Fibroblast of the conjunctiva (primary cell): Measurements from ENCODE around the gene ITPA.

Source experiments
- DNase-seq: peaks from one replicate; pipeline ENCODE4 v3.0.0-alpha.2; 2010; ENCODE audit warnings: low read depth

ITPA gene

DNA sequence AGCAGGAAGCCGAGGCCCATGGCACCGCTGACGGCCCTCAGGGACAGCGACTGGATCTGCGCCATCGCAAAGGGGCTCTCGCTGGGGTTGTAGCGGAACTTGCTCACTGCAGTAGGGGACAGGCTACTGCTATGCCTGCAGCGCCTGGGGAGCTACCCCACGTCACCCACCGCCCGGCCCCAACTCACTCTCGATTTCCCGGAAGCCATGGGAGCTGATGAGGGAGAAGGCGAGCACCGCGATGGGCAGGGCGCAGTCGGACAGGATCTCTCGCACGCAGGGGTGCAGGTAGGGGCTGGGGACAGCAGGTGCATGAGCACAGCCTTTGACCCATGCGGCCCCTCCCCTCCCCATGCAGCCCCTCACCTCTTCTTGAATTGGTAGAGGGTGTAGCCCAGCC, 19.9 kb downstream of the ITPA start:
- no peak for DNase-seq

DNA sequence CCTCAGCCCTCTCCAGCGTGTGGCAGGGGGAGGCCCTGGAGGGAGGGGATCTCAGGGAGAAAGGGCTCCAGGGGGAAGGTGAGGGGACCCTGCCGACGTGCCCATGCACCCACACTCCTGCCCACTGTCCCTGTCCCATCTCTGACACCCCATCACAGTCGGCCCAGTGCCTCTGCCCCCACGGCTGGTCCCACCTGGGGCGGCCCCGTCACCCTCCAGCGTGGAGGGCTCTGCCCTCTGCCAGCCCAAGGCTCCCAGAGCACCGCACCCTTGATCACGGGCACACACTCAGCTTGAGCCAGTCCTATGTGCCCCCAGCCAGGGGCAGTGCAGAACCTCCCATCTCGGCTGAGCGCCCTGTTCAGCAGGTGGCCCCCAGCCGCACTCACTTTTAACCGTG, 20.5 kb downstream of the ITPA start:
- DNase-seq: no peak

DNA sequence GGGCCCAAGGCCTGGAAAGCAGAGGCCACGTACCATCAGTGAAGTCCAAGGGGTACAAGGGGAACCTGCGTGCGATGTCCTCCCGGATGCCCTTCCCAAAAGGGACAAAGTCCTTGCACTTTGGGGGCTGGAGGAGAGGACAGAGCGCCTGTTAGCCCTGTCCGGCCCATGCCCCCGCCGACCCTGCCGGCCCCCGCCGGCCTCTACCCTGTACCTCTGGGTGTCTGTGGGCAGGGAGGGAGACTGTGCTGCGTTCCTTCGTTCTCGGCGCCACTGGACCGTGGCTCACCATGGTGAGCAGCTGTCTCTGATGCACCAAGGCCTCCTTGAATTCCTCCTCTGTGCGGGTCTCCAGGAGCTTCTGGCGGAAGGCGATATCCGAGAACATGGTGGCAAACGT, 21.8 kb downstream of the ITPA start:
- DNase-seq: no peak

DNA sequence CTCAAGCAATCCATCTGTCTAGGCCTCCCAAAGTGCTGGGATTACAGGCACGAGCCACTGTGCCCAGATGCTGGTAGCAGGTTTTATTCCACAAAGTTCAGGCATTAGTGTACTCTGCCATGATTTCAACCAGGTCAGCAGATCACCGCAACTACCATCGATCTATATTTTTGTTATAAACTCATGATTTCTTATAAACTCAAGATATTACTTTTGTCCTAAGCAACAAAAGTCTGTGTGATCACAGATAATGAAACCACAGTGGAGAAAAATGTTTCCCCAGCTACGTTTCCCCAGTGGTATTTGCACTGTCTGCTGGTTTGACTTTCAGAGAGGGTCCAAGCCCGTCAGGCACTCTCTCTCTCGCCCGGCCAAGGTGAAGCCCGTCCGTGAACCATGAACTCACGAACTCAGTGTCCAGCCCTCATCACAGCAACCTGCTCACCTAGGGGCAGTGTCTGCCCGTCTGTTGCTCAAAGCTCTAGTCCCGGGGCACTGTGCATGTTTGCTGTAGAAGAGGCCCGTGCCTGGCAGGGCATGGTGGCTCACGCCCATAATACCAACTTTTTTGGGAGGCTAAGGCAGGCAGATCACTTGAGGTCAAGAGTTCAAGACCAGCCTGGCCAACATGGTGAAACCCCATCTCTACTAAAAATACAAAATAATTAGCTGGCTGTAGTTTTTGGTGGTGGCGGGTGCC, 22.7 kb downstream of the ITPA start:
- no peak for DNase-seq

DNA sequence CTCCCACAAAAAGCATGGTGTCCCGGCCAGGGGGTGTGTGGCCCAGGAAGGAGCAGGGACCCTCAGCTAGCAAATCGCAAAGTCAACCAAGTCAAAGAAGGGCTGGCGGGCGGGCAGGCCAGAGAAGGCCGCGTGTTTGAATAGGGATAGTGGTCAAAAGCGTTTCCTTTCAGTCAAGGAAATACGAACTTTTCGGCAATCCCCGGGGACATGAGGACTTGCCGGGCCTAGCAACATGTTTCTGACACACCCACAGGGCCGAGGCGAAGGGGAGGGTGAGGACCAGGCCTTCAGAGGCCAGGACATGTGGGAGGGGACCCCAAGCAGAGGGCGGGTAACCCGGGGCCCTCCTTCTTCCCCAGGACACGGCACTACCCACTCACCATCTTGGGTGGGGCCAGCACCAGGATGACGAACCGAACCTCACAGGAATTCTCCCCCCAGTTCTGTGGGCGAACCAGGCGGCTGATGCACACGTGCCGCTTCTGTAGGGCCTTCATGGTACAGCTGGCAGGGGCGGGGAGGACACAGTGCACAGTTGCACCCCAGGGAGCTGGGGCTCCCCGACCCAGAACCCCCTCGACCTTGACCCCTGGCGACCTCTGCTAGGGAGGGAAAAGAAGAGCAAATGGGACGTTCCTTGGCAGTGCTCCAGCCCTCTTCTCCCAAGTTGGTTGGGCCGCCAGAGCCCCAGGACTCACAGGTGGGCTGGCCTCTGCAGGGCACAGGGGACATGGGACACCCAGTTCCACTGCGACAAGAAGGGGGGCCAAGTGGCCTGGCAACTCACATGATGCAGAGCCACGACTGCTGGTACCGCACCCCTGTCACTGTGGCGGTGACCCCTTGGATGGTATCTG, 24.1 kb downstream of the ITPA start:
- DNase-seq: no peak

DNA sequence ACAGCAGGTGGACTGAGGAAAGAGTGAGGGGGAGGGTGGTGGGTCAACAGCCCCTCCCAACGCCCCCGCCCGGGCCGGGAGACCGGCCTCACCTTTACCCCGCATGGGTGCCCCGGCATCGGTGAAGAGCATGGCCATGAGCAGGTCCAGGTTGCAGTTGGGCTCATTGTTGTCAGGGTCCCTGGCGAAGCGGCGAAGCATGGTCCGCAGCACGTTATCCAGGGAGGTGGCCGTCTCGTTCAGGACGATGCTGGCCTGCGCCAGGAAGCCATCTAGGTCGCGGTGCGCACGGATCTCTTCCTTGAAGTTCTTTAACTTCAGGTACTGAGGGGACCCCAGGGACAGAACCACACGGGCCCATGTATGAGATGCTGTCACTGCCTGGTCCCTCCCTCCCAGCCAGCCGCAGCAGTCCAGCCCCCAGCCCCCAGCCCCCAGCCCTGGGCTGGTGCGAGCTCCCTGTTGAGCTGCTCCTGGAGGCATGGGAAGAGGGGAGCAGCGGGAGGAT, 24.7 kb downstream of the ITPA start:
- DNase-seq: no peak

DNA sequence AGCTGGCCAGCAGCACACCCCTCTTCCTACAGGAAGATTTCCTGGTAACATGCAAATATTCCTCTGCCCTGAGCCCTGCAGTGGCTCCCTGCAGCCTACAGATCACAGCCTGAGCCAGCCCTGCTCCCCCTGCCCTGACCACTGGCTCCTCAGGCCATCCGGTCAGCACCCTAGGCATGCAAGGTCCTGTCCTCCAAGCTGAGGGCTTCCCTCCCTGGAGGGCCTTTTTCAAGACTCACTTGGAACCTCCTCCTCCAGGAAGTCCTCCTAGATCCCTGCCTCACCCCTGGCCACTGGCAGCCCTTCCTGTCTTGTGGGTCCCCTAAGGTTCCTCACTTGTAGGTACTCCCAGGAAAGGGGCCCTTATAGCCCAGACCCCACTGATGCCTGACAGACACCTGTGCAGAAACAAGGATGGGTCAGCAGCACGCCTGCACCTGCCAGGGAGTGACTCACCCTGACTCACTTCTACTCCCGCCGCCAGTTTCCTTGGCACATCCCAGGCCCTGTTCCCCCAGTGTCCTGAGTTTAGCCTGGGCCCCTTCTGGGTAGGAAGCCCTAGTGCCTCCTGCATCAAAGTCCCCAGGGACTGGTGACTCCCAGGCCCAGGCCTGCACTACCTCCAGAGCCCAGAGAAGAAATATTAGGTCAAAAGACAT, 26.5 kb downstream of the ITPA start:
- DNase-seq: no peak

DNA sequence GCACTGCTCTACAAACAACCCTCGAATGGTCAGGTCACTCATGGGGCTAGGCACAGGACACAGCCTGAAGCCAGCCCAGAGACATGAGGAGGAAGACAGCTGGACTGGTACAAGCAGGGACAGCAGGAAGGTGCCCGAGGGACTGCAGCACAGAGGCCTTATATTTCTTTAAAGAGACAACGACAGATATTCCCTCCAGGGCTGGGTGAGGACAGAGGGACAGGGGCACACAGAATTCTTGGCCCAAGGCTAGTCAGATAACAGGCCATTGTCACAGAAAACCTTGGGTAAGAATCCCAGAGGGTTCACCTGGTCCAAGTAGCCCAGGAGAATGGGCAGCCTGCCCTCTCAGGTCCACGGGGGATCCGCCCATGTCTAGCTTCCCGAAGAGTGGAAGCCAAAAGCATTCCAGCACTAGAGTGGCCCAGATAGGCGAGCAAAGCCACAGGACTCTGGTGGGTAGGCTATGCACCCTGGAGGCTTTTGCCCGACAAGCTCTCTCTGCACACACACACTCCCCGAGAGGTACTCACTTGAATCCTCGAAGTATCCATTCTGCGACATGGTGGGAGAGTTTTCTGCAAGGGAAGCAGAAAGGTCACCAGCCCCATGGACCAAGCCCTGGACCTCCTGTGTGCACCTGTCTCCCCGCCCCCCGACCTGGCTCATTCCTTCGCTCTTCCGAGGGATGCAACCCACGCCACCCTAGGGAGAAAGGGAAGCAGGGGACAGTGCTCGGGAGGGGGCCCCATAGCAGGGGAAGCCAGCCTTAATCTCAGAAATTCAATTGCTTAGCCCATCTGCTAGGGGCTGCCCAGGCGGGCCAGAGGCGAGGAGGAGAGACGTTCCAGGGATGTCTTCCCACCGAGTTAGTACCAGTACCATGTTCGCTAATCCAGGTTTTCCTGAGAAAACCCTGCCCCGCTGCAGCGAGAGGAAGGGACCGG, 28.0 kb downstream of the ITPA start:
- DNase-seq: no peak

DNA sequence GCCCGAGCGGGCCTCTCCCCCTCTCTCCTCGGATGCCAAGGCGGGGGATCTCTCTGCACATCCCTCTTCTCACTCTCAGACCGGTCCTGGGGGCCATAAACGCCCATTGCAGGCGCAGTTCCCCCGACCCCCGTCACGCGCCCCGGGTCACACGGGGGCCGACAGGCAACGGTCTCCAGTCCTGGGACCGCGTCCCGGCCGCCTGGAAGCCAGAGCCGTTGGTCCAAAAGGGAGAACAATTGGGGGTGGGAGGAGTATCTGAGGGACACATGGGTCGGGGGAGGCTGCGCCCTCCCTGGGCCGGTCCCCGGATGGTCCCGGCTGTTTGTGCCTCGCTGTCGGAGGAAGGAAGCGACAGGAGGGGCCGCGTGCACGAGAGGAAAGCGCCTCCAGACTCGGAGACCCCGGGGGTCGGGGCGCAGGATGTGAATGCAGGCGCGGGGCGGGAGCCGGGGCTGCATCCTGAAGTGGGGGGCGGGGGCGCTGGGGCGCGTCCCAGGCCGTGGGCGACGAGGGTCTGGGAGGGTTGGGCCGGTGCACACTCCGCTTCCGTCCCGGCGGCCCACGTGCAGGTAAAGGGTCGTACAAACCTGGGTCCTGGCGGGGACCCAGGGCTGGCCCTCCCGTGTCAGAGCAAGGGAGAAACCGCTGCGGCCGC, 28.8 kb downstream of the ITPA start:
- DNase-seq: no peak

DNA sequence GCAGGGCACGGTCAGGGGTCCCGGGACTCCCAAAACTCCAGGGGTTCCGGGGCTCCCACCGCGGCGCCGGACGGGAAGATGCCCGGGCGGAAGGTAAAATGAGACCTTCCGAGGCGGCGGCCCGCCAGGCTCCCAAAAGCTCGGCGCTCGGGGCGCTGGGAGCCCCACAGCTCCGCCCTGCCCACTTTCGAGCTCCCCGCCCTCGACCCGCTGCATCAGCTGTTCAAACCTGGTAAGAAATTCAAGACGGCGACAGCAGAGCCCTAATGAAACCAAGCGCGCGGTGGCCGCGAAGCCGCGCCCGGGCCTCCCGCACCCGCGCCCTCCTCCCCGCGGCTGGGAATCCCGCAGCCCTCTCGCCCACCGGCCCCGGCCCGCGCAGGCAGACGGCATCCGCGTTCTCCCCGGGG, 29.3 kb downstream of the ITPA start:
- DNase-seq: no peak

DNA sequence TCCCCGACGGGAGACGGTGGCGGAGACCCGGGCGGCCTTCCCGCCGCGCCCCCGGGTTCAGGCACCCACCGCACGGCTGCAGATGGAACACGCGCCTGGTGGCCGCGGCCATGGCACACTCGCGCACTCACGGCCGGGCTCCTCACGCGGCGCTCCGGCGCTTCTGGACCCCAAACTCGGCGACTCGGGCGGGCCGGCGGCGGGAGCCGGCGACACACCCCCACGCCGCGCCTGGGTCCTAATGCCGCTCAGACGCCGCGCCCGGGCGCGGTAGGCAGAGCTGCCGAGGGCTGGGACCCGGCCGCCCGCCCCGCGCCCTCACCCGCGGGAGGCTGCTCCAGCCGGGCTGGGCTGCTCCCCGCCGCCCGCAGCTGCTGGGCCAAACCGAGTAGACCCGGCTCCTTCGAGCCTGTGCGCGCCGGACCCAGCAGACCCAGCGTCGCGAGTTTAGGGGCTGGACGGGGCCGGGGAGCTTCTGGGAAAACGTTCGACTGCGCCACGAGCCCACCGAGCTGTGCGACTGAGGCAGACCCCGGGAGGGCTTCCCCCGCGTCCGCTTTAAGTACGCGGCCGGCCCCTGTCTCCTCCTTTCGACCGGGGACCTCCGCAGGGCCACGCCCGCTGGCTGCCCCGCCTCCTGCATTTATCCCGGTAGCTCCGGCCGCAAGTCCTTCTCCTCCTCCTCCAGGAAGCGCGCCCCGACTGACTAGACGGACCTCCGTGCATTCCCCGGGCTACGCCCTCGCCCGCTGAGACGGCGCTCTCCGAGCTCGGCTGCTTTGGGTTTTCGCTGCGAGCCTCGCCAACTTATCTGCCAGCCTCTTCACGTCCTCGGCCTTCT, 29.9 kb downstream of the ITPA start, which contains the start of gene SLC4A11:
Gene SLC4A11 (minus strand): TSS at position 165 of the 841 bp plus-strand sequence. CDS start 53 bp downstream, at position 112.
- peak; percentile 26 for DNase-seq

DNA sequence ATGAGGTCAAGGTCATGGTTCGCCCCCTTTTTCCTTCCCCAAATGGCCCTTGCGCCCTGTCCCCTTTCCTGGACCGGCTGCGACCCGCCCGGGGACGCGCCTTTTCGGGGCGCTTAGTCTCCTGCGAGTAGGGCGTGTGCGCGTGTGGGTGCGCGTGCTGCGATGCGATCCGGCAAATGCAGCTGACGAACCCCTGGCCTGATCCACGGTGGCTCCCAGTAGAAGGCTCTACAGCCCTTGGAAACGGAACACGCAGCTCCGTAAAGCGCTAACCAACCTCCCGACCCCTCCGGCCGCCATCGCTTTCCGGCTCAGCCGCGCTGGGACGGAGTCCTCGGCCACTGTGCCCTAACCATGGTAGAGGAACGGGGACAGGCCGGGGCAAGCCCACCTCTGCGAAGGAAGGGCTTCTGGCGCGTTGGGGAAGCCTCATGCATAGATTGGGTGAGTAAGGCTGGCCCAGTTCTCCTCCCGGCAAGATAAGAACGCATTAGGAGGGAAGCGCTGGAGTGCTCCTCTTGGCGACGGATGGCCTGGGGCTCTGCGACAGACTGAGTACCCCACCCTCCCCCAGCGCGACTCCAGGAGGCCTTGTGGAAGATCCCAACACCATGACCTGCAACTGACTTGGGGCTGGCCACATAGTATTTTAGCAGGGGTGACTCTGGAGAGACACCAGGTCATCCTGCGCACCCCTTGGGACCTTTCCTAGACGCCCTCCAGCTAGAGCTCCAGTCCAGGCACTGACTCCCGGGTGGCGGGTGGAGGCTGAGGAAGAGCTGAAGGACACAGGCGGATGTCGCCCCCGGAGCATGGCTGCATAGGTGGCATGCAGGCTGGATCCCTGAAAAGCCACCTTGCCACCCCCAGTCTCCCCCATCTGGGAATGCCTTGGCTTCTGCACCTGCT, 30.8 kb downstream of the ITPA start:
- DNase-seq: no peak

DNA sequence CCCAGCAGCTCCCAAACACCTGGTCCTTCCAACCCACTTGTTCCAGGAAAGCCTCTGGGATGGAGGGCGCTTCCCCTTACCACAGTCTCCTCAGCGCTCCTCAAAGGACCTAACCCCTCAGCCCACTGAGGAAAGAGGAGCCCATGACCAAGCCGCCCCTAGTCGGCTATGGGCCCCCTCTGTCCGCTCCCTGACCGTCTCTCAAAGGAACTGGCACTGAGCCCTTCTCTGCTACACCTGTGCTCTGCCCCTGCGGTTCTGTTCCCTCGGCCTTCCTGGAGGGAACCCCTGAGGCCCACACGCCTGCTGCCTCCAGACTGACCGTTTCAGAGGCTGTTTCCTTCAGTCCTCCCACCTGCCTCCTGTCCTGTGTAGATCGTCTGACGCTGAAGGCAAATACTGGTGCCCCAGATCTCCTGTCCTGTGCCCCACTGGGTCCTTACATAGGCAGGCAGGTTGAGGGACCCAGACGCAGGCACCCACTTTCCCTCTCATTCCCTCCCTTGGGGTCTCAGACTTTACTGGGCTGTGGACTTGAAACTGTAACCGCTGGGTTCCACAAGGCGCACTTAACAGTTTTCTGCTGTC, 31.6 kb downstream of the ITPA start:
- DNase-seq: no peak

DNA sequence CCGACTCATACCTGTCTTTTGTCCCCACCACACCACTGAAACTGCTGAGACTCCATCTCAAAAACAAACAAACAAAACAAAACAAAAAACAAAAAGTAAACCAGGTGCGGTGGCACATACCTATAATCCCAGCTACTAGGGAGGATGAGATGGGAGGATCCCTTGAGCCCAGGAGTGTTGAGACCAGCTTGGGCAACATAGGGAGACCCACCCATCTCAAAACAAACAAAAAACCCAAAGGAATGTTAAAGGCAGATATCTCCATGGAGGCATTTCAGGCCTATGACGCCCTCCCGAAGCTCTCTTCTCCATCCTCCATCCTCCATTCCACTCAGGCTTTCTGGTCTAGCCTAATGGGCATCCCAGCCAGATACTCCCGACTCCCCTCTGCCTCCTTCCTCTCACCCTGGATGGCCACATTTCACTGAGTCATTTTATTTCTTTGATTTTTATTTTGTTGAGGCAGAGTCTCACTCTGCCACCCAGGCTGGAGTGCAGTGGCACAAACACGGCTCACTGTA, 32.9 kb downstream of the ITPA start:
- DNase-seq: no peak

DNA sequence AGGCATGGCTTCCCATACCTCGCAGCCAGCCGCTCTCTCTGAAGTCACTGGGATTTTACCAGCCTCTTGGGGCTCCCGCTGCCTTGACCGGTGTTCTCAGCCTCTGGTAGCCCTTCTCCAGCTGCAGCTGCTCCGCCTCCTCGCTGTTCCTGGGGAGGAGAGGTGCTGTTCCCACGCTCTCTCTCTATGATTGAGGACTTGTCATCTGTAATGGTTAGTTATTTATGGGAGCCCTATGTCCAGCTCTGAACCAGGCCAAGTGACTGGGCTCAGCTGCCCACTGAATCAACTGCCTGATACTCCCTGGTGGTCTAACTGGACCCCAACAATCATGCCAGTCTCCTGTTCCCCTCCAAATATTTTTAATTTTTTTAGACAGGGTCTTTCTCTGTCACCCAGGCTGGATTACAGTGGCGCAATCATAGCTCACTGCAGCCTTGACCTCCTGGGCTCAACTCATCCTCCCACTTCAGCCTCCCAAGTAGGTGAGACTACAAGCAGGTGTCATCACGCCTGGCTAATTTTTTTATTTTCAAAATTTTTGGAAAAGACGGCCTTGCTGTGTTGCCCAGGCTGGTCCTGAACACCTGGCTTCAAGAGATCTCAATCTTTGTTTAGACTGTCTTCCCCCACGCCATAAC, 34.5 kb downstream of the ITPA start:
- DNase-seq: no peak

DNA sequence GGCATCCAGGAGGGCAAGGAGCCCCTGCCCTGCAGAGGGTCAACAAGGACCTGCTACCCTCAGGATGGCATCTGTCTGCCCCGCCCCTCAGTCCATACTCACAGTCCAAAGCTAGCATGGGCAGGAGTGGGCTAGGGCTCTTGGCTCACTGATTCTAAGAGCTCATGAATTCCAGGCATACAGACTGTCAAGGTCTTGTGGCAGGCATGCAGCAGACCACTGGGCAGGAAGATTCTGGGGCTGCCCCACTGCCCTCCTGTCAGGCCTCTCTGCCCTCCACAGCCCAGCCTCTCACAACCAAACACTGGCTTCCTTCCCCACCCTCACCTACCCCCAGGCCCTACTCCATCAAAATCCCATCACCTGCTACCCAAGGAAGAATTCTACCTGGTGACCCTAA, 35.3 kb downstream of the ITPA start:
- DNase-seq: no peak

DNA sequence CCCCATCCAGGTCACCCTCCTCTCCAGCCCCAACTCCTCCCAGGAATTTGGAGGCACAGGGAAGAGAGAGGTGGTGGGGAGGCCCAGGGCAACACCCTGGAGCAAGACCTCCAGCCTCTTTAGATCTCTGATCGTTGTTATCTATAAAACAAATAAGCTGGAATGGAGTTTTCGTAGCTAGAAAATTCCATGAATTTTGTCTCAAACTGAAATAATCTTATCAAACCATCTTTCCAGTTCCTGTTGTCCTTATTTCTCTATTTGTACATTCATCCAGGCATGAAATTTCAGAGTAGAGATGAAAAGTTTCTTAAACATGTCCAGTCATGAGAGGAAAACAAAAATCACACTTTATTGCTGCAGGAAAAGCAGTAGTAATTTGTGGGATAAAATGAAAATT, 35.9 kb downstream of the ITPA start:
- no peak for DNase-seq

DNA sequence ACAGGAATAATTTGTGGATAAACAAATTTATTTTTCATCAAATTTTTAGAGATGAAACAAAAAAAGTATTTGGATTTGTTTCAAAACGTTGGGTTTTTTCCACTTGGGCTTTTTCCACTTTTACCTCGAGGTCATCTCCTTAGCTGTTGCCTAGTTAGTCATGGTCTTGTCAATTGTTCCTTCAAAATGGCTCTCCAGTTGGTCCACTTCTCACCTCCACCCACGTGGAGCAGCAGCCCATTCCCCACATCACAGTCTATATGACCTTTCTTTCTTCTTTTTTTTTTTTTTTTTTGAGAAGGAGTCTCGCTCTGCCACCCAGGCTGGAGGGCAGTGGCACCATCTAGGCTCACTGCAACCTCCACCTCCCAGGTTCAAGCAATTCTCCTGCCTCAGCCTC, 36.4 kb downstream of the ITPA start:
- no peak for DNase-seq
